Subcutaneous abdominal adipose tissue (tissue), 5 donors: ENCODE results near the gene PAX7.

ENCODE experiments used
- H3K27ac ChIP-seq: one replicate; pipeline ENCODE4 v1.7.0; 2013; ENCODE audit warnings: low read depth, mild to moderate bottlenecking, inconsistent platforms, low read length, moderate library complexity
- H3K27me3 ChIP-seq, 5 donors: one replicate each; pipeline ENCODE4 v1.7.0; 2013; ENCODE audit warnings: low read length in 5 of 5, inconsistent platforms in 1 of 5; ENCODE audit not compliant: control insufficient read depth in 5 of 5, insufficient read depth in 4 of 5
- H3K36me3 ChIP-seq, 5 donors: one replicate each; pipeline ENCODE4 v1.7.0; 2013; ENCODE audit warnings: low read length in 5 of 5; ENCODE audit not compliant: control insufficient read depth in 5 of 5, insufficient read depth in 5 of 5
- H3K4me1 ChIP-seq, 5 donors: one replicate each; pipeline ENCODE4 v1.7.0; 2013; ENCODE audit warnings: low read length in 5 of 5, mild to moderate bottlenecking in 3 of 5, moderate library complexity in 1 of 5; ENCODE audit not compliant: control insufficient read depth in 5 of 5, insufficient read depth in 5 of 5
- H3K4me3 ChIP-seq, 5 donors: one replicate each; pipeline ENCODE4 v1.7.0; 2013; ENCODE audit warnings: low read length in 5 of 5, low read depth in 1 of 5
- H3K9ac ChIP-seq, 5 donors: one replicate each; pipeline ENCODE4 v1.7.0; 2013; ENCODE audit warnings: low read length in 5 of 5, mild to moderate bottlenecking in 4 of 5, moderate library complexity in 3 of 5
- H3K9me3 ChIP-seq, 5 donors: one replicate each; pipeline ENCODE4 v1.7.0; 2013; ENCODE audit warnings: low read length in 5 of 5; ENCODE audit not compliant: control insufficient read depth in 5 of 5
- donor health status: healthy.
- donor health status: healthy.
- donor health status: healthy.
- donor health status: healthy.
- donor health status: healthy.

PAX7 gene

GRCh38 chr1:18714404-18715175 is 83.9 kb downstream of the PAX7 start:
- H3K9ac ChIP-seq: no peak overlapping the region
- no peaks in the 10 kb centered on the region for H3K36me3 ChIP-seq
- no peak overlapping the region for H3K4me3 ChIP-seq
- H3K27me3 ChIP-seq: peaks cover 36 to 67% (median 60%) of the 10 kb centered on the region in 5 donors
- H3K4me1 ChIP-seq: no peaks in the 10 kb centered on the region
- H3K27ac ChIP-seq: no peak overlapping the region
- H3K9me3 ChIP-seq: no peaks in the 10 kb centered on the region

GRCh38 chr1:18716112-18716784 is 85.6 kb downstream of the PAX7 start:
- Histone ChIP-seq H3K27me3 (peaks cover 33 to 69% (median 60%) of the 10 kb centered on the region in 5 donors), H3K4me3 (no peak overlapping the region), H3K9me3 (no peaks in the 10 kb centered on the region), H3K27ac (no peak overlapping the region), H3K36me3 (no peaks in the 10 kb centered on the region), H3K4me1 (no peaks in the 10 kb centered on the region), H3K9ac (no peak overlapping the region)

GRCh38 chr1:18716785-18717678 is 86.4 kb downstream of the PAX7 start:
- no peaks in the 10 kb centered on the region for H3K36me3 ChIP-seq
- no peak overlapping the region for H3K4me3 ChIP-seq
- H3K27ac ChIP-seq: no peak overlapping the region
- H3K9me3 ChIP-seq: no peaks in the 10 kb centered on the region
- H3K27me3 ChIP-seq: peaks cover 36 to 71% (median 61%) of the 10 kb centered on the region in 5 donors
- H3K9ac ChIP-seq: no peak overlapping the region
- no peaks in the 10 kb centered on the region for H3K4me1 ChIP-seq

GRCh38 chr1:18719786-18720451 is 89.3 kb downstream of the PAX7 start:
- Histone ChIP-seq H3K36me3 (no peaks in the 10 kb centered on the region), H3K27me3 (peaks cover 40 to 83% (median 69%) of the 10 kb centered on the region in 5 donors), H3K9me3 (no peaks in the 10 kb centered on the region), H3K4me3 (no peak overlapping the region), H3K4me1 (no peaks in the 10 kb centered on the region), H3K27ac (no peak overlapping the region), H3K9ac (no peak overlapping the region)

- no peak overlapping the region for H3K27ac ChIP-seq
- H3K27me3 ChIP-seq: peaks cover 31 to 84% (median 69%) of the 10 kb centered on the region in 5 donors
- H3K36me3 ChIP-seq: no peaks in the 10 kb centered on the region
- H3K9me3 ChIP-seq: no peaks in the 10 kb centered on the region
- H3K9ac ChIP-seq: no peak overlapping the region
- no peak overlapping the region for H3K4me3 ChIP-seq
- no peaks in the 10 kb centered on the region for H3K4me1 ChIP-seq
These were observed 90.4 kb downstream of the PAX7 start for GRCh38 chr1:18721041-18721440.

GRCh38 chr1:18721776-18722175 is 91.1 kb downstream of the PAX7 start:
- H3K4me3 ChIP-seq: no peak overlapping the region
- H3K4me1 ChIP-seq: no peaks in the 10 kb centered on the region
- H3K27me3 ChIP-seq: peaks cover 31 to 85% (median 71%) of the 10 kb centered on the region in 5 donors
- H3K27ac ChIP-seq: no peak overlapping the region
- no peaks in the 10 kb centered on the region for H3K9me3 ChIP-seq
- H3K9ac ChIP-seq: no peak overlapping the region
- H3K36me3 ChIP-seq: no peaks in the 10 kb centered on the region

- H3K27ac ChIP-seq: no peak overlapping the region
- no peaks in the 10 kb centered on the region for H3K36me3 ChIP-seq
- H3K4me1 ChIP-seq: no peaks in the 10 kb centered on the region
- no peaks in the 10 kb centered on the region for H3K9me3 ChIP-seq
- peaks cover 29 to 86% (median 72%) of the 10 kb centered on the region in 5 donors for H3K27me3 ChIP-seq
- no peak overlapping the region for H3K9ac ChIP-seq
- H3K4me3 ChIP-seq: no peak overlapping the region
These were observed 91.6 kb downstream of the PAX7 start for GRCh38 chr1:18722270-18722669.

- Histone ChIP-seq H3K9me3 (no peaks in the 10 kb centered on the region), H3K9ac (no peak overlapping the region), H3K36me3 (no peaks in the 10 kb centered on the region), H3K27me3 (peaks cover 28 to 86% (median 71%) of the 10 kb centered on the region in 5 donors), H3K4me3 (no peak overlapping the region), H3K27ac (no peak overlapping the region), H3K4me1 (no peaks in the 10 kb centered on the region)
These were observed 92.6 kb downstream of the PAX7 start for GRCh38 chr1:18723206-18723605.

- Histone ChIP-seq H3K9ac (no peak overlapping the region), H3K4me3 (no peak overlapping the region), H3K9me3 (no peaks in the 10 kb centered on the region), H3K27me3 (peaks cover 29 to 83% (median 71%) of the 10 kb centered on the region in 5 donors), H3K4me1 (no peaks in the 10 kb centered on the region), H3K36me3 (no peaks in the 10 kb centered on the region), H3K27ac (no peak overlapping the region)
These were observed 93.2 kb downstream of the PAX7 start for GRCh38 chr1:18723701-18724411.
